Natural killer cell (primary cell): ENCODE data around the gene AMY2B. TPM values are rescaled to one million over a fixed set of nuclear protein-coding genes. Genes with fewer than 3 reads are reported as not detected.
"Not testable (repeated sequence)": the region's sequence is repeated elsewhere in the genome, so short reads cannot be mapped to it uniquely, and the experiment has no call there.

Experiments used
- ATAC-seq, 3 donors: fragments of 150-1000 bp in 2 of 3; fragments of 200-7000 bp in 1 of 3; cut with Tn5 transposase; 1 replicate in 1 of 3; 2 replicates in 2 of 3; pipeline ENCODE4 v1.10.0; 2021; ENCODE audit warnings: mild to moderate bottlenecking in 2 of 3, moderate library complexity in 2 of 3
- DNase-seq, 2 donors: peaks; one replicate each; pipeline versions ENCODE4 v3.0.0 to v3.0.0-alpha.2; 2013 to 2021; ENCODE audit warnings: mixed read lengths in 1 of 2
- H3K27ac ChIP-seq: one replicate; pipeline ENCODE4 v1.5.1; 2013; ENCODE audit warnings: mild to moderate bottlenecking, low read length
- H3K27me3 ChIP-seq: one replicate; pipeline ENCODE4 v1.6.1; 2013; ENCODE audit warnings: low read length; ENCODE audit not compliant: control insufficient read depth, insufficient read depth
- H3K36me3 ChIP-seq: one replicate; pipeline ENCODE4 v1.6.1; 2013; ENCODE audit warnings: low read length; ENCODE audit not compliant: control insufficient read depth, insufficient read depth
- H3K4me1 ChIP-seq: one replicate; pipeline ENCODE4 v1.6.1; 2013; ENCODE audit warnings: low read length; ENCODE audit not compliant: control insufficient read depth, insufficient read depth
- H3K4me3 ChIP-seq: one replicate; pipeline ENCODE4 v1.5.1; 2013; ENCODE audit warnings: low read length
- H3K9me3 ChIP-seq: one replicate; pipeline ENCODE4 v1.6.1; 2013; ENCODE audit warnings: low read length; ENCODE audit not compliant: control insufficient read depth, insufficient read depth
- H3K27ac Mint-ChIP-seq, 2 donors: one replicate each; pipeline ENCODE4 v1.8.0; 2022; ENCODE audit warnings: mild to moderate bottlenecking in 2 of 2, mixed read lengths in 2 of 2, moderate library complexity in 1 of 2
- H3K27me3 Mint-ChIP-seq, 2 donors: one replicate each; pipeline ENCODE4 v1.8.0; 2022; ENCODE audit warnings: low read depth in 2 of 2, mixed read lengths in 2 of 2
- H3K36me3 Mint-ChIP-seq: one replicate; pipeline ENCODE4 v1.8.0; 2022; ENCODE audit warnings: mixed read lengths
- H3K4me1 Mint-ChIP-seq, 2 donors: one replicate each; pipeline ENCODE4 v1.8.0; 2022; ENCODE audit warnings: mixed read lengths in 2 of 2
- H3K4me3 Mint-ChIP-seq: one replicate; pipeline ENCODE4 v1.8.0; 2022; ENCODE audit warnings: mild to moderate bottlenecking, moderate library complexity, mixed read lengths
- H3K9me3 Mint-ChIP-seq, 2 donors: one replicate each; pipeline ENCODE4 v1.8.0; 2022; ENCODE audit warnings: mixed read lengths in 2 of 2
- WGBS: methylation state at CpG from one replicate; pipeline ENCODE4 v1.1.7; 2013; ENCODE audit warnings: missing lambda C conversion rate; ENCODE audit not compliant: insufficient coverage; 5-methylcytosine and 5-hydroxymethylcytosine counted together
- intact Hi-C: fragments of 100-400 bp; cut with micrococcal nuclease; formaldehyde crosslinking; loops from one replicate; pipeline ENCODE4 v1.14.2; 2022
- total RNA-seq, 4 donors: library from RNA; stranded (reverse); fragments of 120-200 nt in 1 of 4; gene quantifications; one replicate each; pipeline versions ENCODE4 v1.2.3 to v1.2.4, GENCODE V29; 2013 to 2022
- TF ChIP-seq, protein P1 (sequence below): fragments of 200-600 bp; IDR thresholded peaks from one replicate; pipeline ENCODE4 v1.8.0; 2022; ENCODE audit warnings: antibody characterized with exemption

Gene AMY2B
- total RNA-seq, 3 donors from 2014 or later (not counting 1 experiment from before 2014, with no cell fraction given) = 30.9 to 37.5 (median 31.7) TPM

DNA sequence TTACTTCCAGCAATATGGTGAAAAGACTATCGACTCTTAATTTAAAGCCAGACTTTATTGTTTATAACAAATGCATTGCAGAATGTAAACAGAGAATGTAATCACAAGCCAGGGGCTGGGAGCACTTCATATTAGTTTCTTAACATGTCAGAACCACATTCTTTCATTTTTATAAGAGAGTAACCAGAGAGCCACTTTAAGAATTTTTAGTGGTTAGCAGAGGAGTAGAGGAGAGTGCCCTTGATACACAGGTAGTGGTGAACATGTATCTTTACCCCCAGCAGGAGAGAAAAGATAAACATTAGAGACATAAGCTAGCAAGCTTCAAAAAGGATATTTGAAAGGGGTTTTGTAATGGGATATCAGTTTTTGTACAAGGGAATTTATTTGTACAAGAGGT lies 11.1 kb downstream of the AMY2B start:
- intact Hi-C loops = no loop called here
- 100% methylated on average over 1 of the region's 1 CpG for WGBS
- no peaks in the 10 kb centered on the region for H3K4me1 Mint-ChIP-seq
- H3K27me3 Mint-ChIP-seq = no peaks in the 10 kb centered on the region
- H3K36me3 ChIP-seq = no peaks in the 10 kb centered on the region
- H3K4me1 ChIP-seq = no peaks in the 10 kb centered on the region
- H3K4me3 ChIP-seq = no peak overlapping the region
- DNase-seq (no peak), ATAC-seq (no peak)
- no peaks in the 10 kb centered on the region for H3K36me3 Mint-ChIP-seq
- H3K27me3 ChIP-seq = no peaks in the 10 kb centered on the region
- H3K9me3 ChIP-seq = no peaks in the 10 kb centered on the region
- no peak overlapping the region for H3K27ac ChIP-seq
- H3K9me3 Mint-ChIP-seq = peaks cover 0 to 2% of the 10 kb centered on the region in 2 donors
- TF ChIP-seq, protein P1, sequence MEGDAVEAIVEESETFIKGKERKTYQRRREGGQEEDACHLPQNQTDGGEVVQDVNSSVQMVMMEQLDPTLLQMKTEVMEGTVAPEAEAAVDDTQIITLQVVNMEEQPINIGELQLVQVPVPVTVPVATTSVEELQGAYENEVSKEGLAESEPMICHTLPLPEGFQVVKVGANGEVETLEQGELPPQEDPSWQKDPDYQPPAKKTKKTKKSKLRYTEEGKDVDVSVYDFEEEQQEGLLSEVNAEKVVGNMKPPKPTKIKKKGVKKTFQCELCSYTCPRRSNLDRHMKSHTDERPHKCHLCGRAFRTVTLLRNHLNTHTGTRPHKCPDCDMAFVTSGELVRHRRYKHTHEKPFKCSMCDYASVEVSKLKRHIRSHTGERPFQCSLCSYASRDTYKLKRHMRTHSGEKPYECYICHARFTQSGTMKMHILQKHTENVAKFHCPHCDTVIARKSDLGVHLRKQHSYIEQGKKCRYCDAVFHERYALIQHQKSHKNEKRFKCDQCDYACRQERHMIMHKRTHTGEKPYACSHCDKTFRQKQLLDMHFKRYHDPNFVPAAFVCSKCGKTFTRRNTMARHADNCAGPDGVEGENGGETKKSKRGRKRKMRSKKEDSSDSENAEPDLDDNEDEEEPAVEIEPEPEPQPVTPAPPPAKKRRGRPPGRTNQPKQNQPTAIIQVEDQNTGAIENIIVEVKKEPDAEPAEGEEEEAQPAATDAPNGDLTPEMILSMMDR = no peak
- H3K4me3 Mint-ChIP-seq = no peak overlapping the region
- H3K27ac Mint-ChIP-seq = no peak overlapping the region

DNA sequence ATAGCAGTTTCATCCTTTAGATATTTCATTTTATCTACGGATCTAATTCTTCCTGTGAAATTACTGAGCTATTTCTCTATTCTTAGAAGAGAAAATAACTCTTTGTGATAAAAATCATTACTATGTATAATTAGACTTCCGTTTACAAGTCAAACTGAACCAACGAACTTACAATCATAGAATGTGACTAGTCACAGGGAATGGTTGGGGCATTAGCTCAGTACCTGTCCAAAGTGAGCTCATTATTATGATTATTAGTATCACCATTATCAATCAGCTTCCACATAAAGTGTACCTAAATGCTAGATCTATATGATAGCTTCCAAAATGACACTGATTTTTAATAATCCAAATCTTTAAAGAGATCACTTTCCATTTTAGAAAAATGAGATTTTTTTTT lies 12.5 kb downstream of the AMY2B start:
- Histone ChIP-seq H3K4me1 (no peaks in the 10 kb centered on the region), H3K36me3 (no peaks in the 10 kb centered on the region), H3K27me3 (no peaks in the 10 kb centered on the region), H3K9me3 (no peaks in the 10 kb centered on the region), H3K27ac (no peak overlapping the region), H3K4me3 (no peak overlapping the region)
- Mint-ChIP-seq H3K9me3 (peaks cover 4 to 5% of the 10 kb centered on the region in 2 donors), H3K27me3 (peaks cover 0 to 1% of the 10 kb centered on the region in 2 donors), H3K4me1 (no peaks in the 10 kb centered on the region), H3K4me3 (no peak overlapping the region), H3K36me3 (peaks cover 5% of the 10 kb centered on the region), H3K27ac (no peak overlapping the region)
- 80% methylated on average over 1 of the region's 3 CpGs for WGBS
- no peak for ATAC-seq
- intact Hi-C loops = no loop called here
- no peak for DNase-seq
- TF ChIP-seq, protein P1 = no peak

DNA sequence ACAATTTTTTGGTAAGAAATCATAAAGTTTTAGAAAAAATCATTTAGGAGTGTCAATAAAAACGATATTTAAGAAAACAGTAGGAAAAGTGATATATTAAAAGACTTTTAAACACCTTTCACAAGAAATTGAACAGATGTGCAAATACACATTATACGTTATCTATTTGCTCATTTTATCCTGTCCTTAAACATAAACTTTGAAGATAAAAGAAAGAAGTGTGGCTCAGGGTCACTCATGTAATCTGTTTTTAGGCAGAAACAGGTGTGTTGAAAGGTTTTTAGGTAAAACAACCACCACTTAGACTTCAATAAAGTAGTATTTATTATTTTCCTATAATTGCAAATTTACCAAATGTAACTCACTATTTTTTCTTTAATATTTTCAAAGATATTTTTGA lies 13.1 kb downstream of the AMY2B start:
- Mint-ChIP-seq H3K4me1 (no peaks in the 10 kb centered on the region), H3K36me3 (peaks cover 8% of the 10 kb centered on the region), H3K27me3 (peaks cover 0 to 3% of the 10 kb centered on the region in 2 donors), H3K9me3 (peaks cover 7 to 8% of the 10 kb centered on the region in 2 donors), H3K27ac (no peak overlapping the region), H3K4me3 (no peak overlapping the region)
- DNase-seq (no peak), ATAC-seq (no peak)
- no peaks in the 10 kb centered on the region for H3K27me3 ChIP-seq
- WGBS = no CpG with 5 or more reads among the region's 2 CpGs
- no peak overlapping the region for H3K27ac ChIP-seq
- TF ChIP-seq, protein P1 = no peak
- H3K4me1 ChIP-seq = no peaks in the 10 kb centered on the region
- no peaks in the 10 kb centered on the region for H3K36me3 ChIP-seq
- intact Hi-C loops = no loop called here
- no peak overlapping the region for H3K4me3 ChIP-seq
- H3K9me3 ChIP-seq = peaks cover under 1% of the 10 kb centered on the region

DNA sequence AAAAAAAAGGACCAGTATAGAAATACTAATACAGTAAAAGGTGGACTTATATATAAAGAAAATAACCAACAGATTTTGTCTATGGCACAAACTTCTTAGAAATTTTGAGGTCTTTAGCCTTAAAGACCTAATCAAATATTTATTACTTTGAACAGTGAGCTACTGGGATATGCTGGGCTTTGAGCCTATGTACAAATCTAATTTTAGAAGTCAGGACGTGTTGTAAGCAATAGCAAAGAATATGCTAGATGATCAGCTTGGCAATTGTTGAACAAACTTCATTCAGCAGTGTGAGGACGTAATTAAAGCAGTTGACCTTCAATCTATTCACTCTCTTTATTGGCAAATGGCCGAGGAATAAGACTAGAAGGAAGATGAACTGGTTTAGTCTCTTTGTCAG lies 31.4 kb downstream of the AMY2B start:
- H3K36me3 Mint-ChIP-seq, H3K36me3 ChIP-seq, H3K27me3 Mint-ChIP-seq, H3K27ac Mint-ChIP-seq, intact Hi-C loops, ATAC-seq, H3K4me1 ChIP-seq, DNase-seq, H3K4me1 Mint-ChIP-seq, H3K27me3 ChIP-seq, H3K4me3 ChIP-seq, H3K4me3 Mint-ChIP-seq, H3K9me3 ChIP-seq, H3K27ac ChIP-seq, H3K9me3 Mint-ChIP-seq: not testable (repeated sequence)
- WGBS = no CpG with 5 or more reads among the region's 3 CpGs
